ENCODE data around the gene SHFL. TPM values are rescaled to one million over a fixed set of nuclear protein-coding genes. Genes with fewer than 3 reads are reported as not detected.

Gene SHFL
- total and polyA plus RNA-seq, 2 of the 8 experiments (the other 6 are each of a cell fraction or from before 2014, with no cell fraction given): 25.3 to 37.1 TPM

DNA sequence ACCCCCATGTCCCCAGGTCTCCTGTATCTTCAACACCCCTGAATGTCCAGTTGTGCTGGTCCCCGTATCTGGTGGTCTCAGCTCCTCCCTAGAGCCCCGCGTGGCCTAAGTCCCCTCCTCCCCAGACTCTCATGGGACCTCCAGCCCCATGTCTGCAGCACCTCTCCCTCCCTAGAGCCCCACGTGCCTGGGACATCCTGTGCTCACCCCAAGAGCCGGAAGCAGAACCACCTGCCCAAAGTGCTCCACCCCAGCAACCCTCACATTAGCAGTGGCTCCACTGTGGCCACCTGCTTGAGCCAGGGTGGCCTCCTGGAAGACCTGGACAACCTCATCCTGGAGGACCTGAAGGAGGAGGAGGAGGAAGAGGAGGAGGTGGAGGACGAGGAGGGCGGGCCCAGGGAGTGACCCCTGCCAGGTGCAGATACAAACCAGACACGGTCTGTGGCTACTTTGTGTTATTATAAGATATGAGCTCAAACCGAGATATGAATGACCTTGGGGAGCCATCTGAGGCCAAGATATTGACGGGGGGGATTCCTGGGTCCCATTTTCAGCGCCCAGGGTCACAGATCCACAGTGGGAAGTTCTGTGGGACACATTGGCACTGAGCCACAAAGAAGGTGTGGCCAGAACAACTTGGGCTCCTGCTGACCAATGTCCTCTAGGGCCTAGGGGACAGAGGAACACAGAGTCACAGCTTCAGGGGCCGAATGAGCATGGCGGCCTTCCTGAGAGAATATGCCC, 6.0 kb downstream of the SHFL start:
- FAIRE-seq: no peak
- Histone ChIP-seq H4K5ac (ENCODE audit: insufficient read length, low read depth, low read length) (no peak overlapping the region), H3K56ac (replicated peaks; ENCODE audit: insufficient read length, low read depth, low read length) (no peak overlapping the region), H2BK120ac (replicated peaks; ENCODE audit: low read depth, low read length) (no peak overlapping the region), H2BK15ac (ENCODE audit: low read length) (no peak overlapping the region), H3K14ac (ENCODE audit: insufficient read length) (no peak overlapping the region), H3K36me3 (ENCODE audit: control insufficient read depth in 2 of 4, insufficient read depth in 4 of 4, low read length in 3 of 4) (peaks cover 0 to 3% (median 1%) of the 10 kb centered on the region in 4 experiments; a peak in 2 of 8 replicates), H4K20me1 (replicated peaks in 1 of 2; ENCODE audit: control insufficient read depth in 1 of 2, insufficient read depth in 2 of 2, low read length in 2 of 2) (peaks cover 0 to 9% of the 10 kb centered on the region in 2 experiments), H3K4me2 (ENCODE audit: insufficient read depth in 1 of 2, low read depth in 2 of 2, low read length in 2 of 2) (no peak overlapping the region), H3K18ac (ENCODE audit: extremely low read depth, low read length) (no peak overlapping the region), H2BK20ac (ENCODE audit: low read length) (no peak overlapping the region), H2AFZ (ENCODE audit: low read length) (no peak overlapping the region), H3K27ac (ENCODE audit: low read depth, low read length) (no peak overlapping the region), H3K23me2 (ENCODE audit: low read depth, low read length) (peaks cover 5% of the 10 kb centered on the region; the same call in 1 of the 2 replicates), H2BK12ac (ENCODE audit: low read depth, low read length) (no peak overlapping the region), H3K79me1 (ENCODE audit: low read depth, low read length) (no peaks in the 10 kb centered on the region), H3K4me3 (ENCODE audit: extremely low read depth in 1 of 4, insufficient read depth in 2 of 4, low read depth in 3 of 4, low read length in 4 of 4) (no peak overlapping the region), H4K8ac (ENCODE audit: extremely low read depth, insufficient read depth, low read length) (no peak overlapping the region), H4K91ac (replicated peaks; ENCODE audit: insufficient read length, low read length) (no peak overlapping the region), H2AK5ac (ENCODE audit: low read depth, low read length) (no peak overlapping the region), H3K23ac (ENCODE audit: insufficient read length) (no peak overlapping the region), H3K27me3 (replicated peaks in 1 of 4; ENCODE audit: control insufficient read depth in 3 of 4, extremely low read depth in 1 of 4, insufficient read depth in 3 of 4, low read length in 3 of 4) (peaks cover 8 to 25% (median 22%) of the 10 kb centered on the region in 4 experiments), H2BK5ac (ENCODE audit: low read depth, low read length) (no peak overlapping the region), H3K9ac (replicated peaks in 1 of 4; ENCODE audit: extremely low read depth in 1 of 4, low read depth in 3 of 4, low read length in 3 of 4) (no peak overlapping the region), H3K9me3 (ENCODE audit: insufficient read depth in 2 of 2, low read depth in 1 of 2, low read length in 1 of 2) (peaks cover 0 to 2% of the 10 kb centered on the region in 2 experiments; a peak in 1 of 4 replicates), H3K4me1 (replicated peaks in 1 of 4; ENCODE audit: control insufficient read depth in 3 of 4, insufficient read depth in 4 of 4, low read length in 3 of 4) (peaks cover 0 to 6% (median 3%) of the 10 kb centered on the region in 4 experiments; a peak in 3 of 7 replicates), H3K4ac (replicated peaks; ENCODE audit: insufficient read length, low read depth, low read length) (no peak overlapping the region), H3K79me2 (ENCODE audit: control insufficient read depth in 1 of 2, insufficient read depth in 2 of 2, low read length in 2 of 2) (no peaks in the 10 kb centered on the region)
- ChIA-PET CTCF (ENCODE audit: partially characterized antibody) (interaction anchor here (1.1 kb wide), 1 partner anchor 65 kb away, joined by 3 read pairs; no protein-coding TSS in a partner anchor), POLR2A (ENCODE audit: partially characterized antibody) (interaction anchor here (0.6 to 15.1 kb wide), 4 partner anchors 11 to 261 kb away, joined by 3 to 240 read pairs (median 6); partner anchors contain the start of genes ANGPTL6, P2RY11 and PPAN)
- 95% methylated on average over 13 of the region's 13 CpGs; no CpG with 5 or more reads in 1 of the 2 experiments for WGBS, 2 experiments (ENCODE audit: extremely low coverage in 1 of 2, insufficient coverage in 1 of 2, insufficient read length in 1 of 2, insufficient replicate concordance in 2 of 2, low coverage in 1 of 2, low lambda C conversion rate in 2 of 2, missing lambda C conversion rate in 1 of 2)
- no peak for DNase-seq (ENCODE audit: low read depth in 1 of 2, low spot score in 2 of 2)
- TF ChIP-seq ASH2L (IDR thresholded peaks at IDR 0.05; ENCODE audit: low read length): no peak
- TF ChIP-seq BRCA1 (IDR thresholded peaks at IDR 0.05; ENCODE audit: low read depth, low read length): no peak
- TF ChIP-seq RBBP5 (IDR thresholded peaks at IDR 0.05; ENCODE audit: borderline replicate concordance, low read depth, low read length): no peak
- TF ChIP-seq, protein P1, sequence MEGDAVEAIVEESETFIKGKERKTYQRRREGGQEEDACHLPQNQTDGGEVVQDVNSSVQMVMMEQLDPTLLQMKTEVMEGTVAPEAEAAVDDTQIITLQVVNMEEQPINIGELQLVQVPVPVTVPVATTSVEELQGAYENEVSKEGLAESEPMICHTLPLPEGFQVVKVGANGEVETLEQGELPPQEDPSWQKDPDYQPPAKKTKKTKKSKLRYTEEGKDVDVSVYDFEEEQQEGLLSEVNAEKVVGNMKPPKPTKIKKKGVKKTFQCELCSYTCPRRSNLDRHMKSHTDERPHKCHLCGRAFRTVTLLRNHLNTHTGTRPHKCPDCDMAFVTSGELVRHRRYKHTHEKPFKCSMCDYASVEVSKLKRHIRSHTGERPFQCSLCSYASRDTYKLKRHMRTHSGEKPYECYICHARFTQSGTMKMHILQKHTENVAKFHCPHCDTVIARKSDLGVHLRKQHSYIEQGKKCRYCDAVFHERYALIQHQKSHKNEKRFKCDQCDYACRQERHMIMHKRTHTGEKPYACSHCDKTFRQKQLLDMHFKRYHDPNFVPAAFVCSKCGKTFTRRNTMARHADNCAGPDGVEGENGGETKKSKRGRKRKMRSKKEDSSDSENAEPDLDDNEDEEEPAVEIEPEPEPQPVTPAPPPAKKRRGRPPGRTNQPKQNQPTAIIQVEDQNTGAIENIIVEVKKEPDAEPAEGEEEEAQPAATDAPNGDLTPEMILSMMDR (IDR thresholded peaks at IDR 0.05; ENCODE audit: control extremely low read depth in 1 of 3, insufficient read depth in 1 of 3, low read depth in 1 of 3, low read length in 3 of 3): no peak
- no peak for TF ChIP-seq CREB1 (IDR thresholded peaks at IDR 0.05)
